Measurements from ENCODE around the gene ARL10.
A peak's percentile ranks its signal among the peaks of the same experiment; 100 is the strongest.

The ARL10 gene

DNA sequence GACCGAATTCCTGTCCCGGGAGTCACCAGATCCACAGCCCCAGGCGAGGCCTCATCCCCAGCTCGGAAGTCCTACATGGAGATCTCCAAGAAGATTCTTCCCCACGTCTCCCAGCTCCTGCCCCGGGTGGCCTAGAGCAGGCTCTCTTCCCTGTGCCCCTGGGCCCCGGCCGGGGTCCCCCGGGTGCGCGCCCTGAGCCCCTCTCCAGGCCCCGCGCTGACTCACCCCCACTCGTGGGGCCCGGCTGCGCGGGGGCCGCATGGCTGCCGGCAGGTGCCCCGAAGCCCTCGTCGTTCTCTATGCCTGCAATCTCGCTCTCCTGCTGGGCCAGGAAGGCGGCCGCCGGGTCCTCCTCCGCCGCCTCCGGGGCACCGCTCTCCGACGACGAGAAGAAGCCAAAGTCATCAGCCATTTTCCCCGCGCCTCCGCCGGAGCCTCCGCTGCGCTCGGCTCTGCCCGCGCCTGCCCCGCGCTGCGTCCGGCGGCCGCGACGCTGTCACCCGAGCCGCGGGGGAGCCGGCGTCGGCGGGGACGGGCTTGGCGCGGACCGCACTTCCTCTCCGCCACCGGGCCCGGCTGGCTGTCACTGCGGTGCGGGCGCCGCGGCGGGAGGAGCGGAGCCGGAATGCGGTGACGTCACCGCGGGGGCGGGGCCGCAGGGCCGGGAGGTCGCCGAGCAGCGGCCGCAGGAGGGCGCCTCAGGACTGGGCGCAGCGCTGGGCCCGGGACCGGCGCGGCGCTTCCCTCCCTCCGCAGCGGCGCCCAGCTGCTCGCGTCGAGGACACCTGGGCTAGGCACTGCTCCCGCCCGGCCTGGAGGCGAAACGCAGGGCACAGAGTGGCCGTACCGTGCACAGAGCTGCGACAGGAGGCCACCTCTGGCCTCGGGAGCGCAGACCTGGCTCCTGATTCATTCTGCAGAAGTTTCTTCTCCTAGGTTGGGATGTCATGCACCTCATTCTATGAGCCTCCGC lies 51.0 kb downstream of the ARL10 start, which contains the start of gene CLTB:
TSS of gene CLTB (minus strand) at position 588 of the 973 bp plus-strand sequence. CDS start at position 412, 176 bp downstream.
- TF ChIP-seq, protein P1, sequence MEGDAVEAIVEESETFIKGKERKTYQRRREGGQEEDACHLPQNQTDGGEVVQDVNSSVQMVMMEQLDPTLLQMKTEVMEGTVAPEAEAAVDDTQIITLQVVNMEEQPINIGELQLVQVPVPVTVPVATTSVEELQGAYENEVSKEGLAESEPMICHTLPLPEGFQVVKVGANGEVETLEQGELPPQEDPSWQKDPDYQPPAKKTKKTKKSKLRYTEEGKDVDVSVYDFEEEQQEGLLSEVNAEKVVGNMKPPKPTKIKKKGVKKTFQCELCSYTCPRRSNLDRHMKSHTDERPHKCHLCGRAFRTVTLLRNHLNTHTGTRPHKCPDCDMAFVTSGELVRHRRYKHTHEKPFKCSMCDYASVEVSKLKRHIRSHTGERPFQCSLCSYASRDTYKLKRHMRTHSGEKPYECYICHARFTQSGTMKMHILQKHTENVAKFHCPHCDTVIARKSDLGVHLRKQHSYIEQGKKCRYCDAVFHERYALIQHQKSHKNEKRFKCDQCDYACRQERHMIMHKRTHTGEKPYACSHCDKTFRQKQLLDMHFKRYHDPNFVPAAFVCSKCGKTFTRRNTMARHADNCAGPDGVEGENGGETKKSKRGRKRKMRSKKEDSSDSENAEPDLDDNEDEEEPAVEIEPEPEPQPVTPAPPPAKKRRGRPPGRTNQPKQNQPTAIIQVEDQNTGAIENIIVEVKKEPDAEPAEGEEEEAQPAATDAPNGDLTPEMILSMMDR (conservative IDR thresholded peaks at IDR 0.05; ENCODE audit: control insufficient read depth, insufficient read depth, low read depth, low read length), result peak; percentile 21
- H3K4me3 ChIP-seq (ENCODE audit: control insufficient read depth, low read depth, low read length), result peak within 1 kb of the TSS; percentile 69
- DNase-seq (ENCODE audit: low read depth), result peak; percentile 71

DNA sequence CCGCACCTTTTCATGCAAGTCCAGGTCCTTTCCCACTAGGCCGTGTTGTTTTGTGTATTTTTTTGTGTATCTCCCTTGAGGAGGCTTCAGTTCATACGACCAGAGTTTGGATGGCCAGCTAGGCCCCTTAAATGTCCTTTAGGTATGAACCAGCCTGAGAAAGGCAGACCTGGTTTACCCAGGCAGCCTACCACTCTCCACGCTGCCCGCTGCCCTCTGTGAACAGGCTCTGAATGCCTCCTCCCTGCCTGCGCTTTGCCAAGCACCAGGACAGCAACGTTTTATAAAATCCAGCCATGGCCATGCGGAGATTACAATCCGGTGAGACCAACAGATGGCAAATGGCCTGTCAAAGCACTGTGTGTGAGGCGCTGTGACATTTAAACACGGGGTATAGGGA lies 51.7 kb downstream of the ARL10 start:
- no peak for DNase-seq (ENCODE audit: low read depth)
- TF ChIP-seq, protein P1 (conservative IDR thresholded peaks at IDR 0.05; ENCODE audit: control insufficient read depth, insufficient read depth, low read depth, low read length), result no peak
- no peak overlapping the region for H3K4me3 ChIP-seq (ENCODE audit: control insufficient read depth, low read depth, low read length)

DNA sequence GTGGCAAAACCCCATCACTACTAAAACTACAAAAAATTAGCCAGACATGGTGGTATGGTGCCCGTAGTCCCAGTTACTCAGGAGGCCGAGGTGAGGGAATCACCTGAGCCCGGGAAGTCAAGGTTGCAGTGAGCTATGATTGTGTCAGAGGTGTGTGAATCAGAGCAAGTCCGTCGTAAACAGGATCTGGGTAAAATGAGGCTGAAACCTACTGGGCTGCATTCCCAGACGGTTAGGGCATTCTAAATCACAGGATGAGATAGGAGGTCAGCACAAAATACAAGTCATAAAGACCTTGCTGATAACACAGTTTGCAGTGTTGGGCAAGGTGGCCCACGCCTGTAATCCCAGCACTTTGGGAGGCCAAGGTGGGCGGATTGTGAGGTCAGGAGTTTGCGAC lies 53.0 kb downstream of the ARL10 start:
- TF ChIP-seq, protein P1 (conservative IDR thresholded peaks at IDR 0.05; ENCODE audit: control insufficient read depth, insufficient read depth, low read depth, low read length), result no peak
- DNase-seq (ENCODE audit: low read depth), result no peak
- H3K4me3 ChIP-seq (ENCODE audit: control insufficient read depth, low read depth, low read length), result no peak overlapping the region

DNA sequence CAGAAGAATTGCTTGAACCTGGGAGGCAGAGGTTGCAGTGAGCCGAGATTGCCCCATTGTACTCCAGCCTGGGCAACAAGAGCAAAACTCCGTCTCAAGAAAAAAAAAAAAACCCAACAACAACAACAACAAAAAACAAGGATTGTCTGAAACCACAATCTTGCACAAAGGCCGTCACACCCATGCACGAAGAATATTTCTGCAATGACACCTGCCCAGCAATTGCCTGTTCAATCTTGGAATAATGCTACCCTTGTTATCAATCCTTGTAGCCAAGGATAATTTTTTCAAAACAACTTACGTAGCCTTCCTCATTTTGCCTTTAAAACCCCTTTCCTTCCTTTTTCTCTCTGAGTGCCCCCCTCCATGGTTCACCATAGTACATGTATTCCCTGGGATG lies 54.8 kb downstream of the ARL10 start:
- no peak overlapping the region for H3K4me3 ChIP-seq (ENCODE audit: control insufficient read depth, low read depth, low read length)
- no peak for DNase-seq (ENCODE audit: low read depth)
- TF ChIP-seq, protein P1 (conservative IDR thresholded peaks at IDR 0.05; ENCODE audit: control insufficient read depth, insufficient read depth, low read depth, low read length), result no peak

DNA sequence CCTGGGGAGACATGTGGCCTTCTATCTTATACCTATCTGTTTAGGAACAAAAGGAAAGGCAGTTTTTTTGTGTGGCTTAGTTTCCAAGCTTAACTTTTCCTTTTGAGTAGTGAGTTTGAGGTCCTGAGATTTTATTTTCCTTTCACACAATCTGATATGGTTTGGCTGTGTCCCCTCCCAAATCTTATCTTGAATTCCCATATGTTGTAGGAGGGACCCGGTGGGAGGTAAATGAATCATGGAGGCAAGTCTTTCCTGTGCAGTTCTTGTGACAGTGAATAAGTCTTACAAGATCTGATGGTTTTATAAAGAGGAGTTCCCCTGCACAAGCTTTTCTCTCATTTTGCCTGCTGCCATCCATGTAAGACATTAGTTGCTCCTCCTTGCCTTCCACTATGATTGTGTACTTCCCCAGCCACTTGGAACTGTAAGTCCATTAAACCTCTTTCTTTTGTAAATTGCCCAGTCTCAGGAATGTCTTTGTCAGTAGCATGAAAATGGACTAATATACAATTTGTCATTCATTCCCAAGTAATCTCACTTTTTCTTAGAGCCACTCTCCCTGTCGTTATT lies 55.8 kb downstream of the ARL10 start:
- H3K4me3 ChIP-seq (ENCODE audit: control insufficient read depth, low read depth, low read length), result no peak overlapping the region
- TF ChIP-seq, protein P1 (conservative IDR thresholded peaks at IDR 0.05; ENCODE audit: control insufficient read depth, insufficient read depth, low read depth, low read length), result no peak

DNA sequence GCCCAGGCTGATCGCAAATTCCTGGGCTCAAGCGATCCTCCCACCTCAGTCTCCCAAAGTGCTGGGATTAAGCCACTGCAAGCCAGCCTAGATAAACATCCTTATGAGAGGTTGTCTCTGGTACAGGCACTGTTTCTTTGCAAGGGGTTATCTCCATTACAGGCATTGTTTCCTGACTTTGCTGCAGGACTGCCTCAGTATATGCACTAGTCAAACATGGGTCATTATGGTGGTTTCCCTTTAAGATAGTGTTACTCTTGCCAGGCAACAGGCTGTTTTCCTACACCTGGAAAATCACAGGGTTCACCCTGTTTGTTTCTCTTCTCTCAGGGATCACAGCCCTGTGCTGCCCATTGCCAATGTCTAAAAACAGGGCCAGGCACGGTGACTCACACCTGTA lies 58.9 kb downstream of the ARL10 start:
- H3K4me3 ChIP-seq (ENCODE audit: control insufficient read depth, low read depth, low read length), result no peak overlapping the region
- no peak for DNase-seq (ENCODE audit: low read depth)
- TF ChIP-seq, protein P1 (conservative IDR thresholded peaks at IDR 0.05; ENCODE audit: control insufficient read depth, insufficient read depth, low read depth, low read length), result no peak

More for the DNA sequence above, 55.8 kb downstream of the ARL10 start:
- DNase-seq (ENCODE audit: low read depth), result no peak

Data from fibroblast of mammary gland (primary cell).